ENCODE measurements around the gene SLC29A3.
A peak's percentile ranks its signal among the peaks of the same experiment; 100 is the strongest.

The SLC29A3 gene

DNA sequence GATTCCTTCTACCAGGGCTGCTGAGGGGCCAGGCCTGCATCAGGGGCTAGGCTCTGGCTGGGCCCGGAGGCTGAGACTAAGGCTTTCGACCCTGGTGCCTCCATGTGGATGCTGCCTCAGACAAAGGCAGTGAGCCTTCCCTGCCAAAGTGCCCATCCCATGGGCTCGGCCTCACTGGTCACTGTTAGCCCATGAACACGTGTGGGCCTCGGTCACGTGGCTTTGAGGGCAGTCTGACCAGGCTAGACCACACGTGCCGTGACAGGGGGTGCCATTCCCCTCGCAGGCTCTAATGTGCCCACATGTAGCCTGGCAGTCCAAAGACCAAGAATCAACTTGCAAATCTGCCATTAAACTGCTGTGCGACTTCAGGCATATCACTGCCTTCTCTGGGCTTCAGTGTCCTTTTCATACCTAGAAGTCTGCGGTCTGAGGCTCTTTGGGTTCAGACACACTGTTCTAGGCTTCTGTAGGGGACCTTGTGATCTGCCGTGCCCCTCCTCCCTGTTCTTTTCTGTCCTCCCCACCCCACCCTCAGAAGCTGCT lies 17.6 kb upstream of the SLC29A3 start:
- no peak for DNase-seq

- DNase-seq, result no peak
Observed at GRCh38 chr10:71302451-71302850, 16.6 kb upstream of the SLC29A3 start.

- no peak for DNase-seq
Observed at GRCh38 chr10:71302874-71303568, 16.0 kb upstream of the SLC29A3 start.

DNA sequence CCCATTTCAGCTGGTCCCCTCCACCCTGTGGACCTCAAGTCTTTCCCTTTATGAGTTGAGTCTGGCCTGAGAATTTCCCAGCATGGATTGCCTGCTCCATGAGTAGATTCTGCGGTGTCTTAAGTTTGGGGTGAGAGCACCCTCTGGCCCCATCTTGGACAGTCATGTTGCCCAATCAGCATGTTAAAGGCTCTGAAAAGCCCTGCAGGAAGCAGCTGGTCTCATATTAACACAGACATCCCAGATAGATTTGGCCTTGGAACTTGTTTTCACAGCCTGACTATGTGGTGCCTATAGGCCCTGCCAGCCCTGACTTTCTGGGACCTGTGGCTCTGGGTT lies 15.5 kb upstream of the SLC29A3 start:
- no peak for DNase-seq

- DNase-seq, result no peak
Observed at GRCh38 chr10:71304914-71305313, 14.1 kb upstream of the SLC29A3 start.

DNA sequence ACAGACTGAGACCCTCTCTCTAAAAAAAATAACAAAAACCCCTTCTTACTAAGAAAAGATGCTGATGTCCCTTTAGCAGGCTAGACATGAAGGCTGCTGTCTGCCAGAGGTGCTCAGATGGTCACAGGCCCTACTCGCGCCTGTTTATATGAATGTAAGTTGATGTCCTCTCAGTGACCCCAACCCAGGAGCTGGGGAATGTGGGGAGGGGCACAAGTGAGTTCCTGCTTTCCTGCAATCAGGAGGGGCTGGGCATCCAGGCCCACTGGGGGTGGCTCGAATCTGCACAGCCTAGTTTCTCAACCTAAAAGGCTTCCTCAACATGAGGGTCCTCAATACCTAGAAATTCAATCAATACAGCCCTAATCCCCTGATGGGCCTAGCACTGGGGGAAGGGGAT lies 12.1 kb upstream of the SLC29A3 start:
- DNase-seq, result no peak

DNA sequence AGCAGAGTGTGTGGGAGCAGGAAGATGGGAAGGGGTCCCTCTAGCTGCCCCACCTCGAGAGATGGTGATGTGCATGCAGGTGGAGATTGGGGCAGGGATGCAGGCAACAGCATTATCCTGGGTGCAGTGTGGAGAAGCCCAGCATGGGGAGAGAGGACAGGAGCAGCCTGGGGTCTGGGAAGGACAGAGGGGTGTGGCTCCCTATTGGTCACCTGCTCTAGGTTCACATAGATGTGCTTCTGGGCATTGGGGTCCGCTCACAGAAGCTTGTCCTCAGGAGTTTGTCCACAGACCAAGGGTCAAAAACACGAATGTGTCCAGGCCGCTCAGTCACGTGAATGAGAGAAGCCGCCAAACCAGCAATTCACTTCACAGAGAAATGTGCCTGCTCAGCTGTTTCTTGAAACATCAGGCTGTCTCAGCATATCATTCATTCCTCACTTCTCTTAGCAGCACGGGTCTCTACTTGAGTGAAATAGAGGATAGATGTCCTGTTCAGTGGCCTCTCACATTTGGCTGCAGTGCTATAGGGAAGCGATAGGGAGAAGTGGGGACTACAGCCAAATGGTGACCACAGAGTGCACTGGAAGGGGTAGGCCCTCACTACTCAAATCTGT lies 11.5 kb upstream of the SLC29A3 start:
- no peak for DNase-seq

GRCh38 chr10:71308244-71308643 lies 10.8 kb upstream of the SLC29A3 start:
- DNase-seq, result no peak

DNA sequence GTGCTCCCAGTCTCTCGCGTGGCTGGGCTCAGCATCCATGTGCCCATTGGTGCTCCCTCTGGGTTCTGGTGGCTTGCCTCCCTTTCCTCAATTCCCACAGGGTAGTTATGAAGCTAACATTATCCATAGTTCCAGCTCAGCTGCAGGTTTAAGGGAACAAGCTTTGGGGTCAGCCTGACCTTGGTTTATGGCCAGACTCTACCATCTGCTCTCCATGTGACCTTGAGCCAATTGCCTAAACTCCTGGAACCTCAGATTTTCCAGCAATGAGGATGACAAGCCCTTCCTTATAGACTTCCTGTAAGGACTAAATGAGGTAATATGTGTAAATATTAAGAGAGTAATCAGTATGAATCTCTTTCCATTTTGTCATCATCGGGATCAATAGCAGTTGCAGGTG lies 10.1 kb upstream of the SLC29A3 start:
- DNase-seq, result no peak

DNA sequence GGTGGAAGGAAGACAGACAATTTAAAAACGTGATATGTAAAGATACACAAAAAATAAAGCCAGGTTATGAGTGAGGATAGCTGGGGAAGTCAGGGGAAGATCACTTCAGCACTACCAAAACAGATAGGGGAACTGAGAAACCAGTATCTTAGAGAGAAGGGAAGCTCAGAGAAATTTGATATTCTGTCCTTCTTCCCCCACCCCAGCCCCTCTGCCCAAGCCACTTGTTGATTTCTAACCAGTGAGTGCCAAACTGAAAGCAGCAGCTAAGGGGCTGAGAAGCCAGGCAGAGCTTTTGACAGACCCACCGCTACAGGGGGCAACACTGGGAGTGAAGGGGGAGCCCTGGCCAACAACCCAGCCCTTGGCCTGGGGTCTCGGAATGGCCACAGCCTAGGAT lies 9.1 kb upstream of the SLC29A3 start:
- DNase-seq, result no peak

GRCh38 chr10:71312220-71312619 lies 6.8 kb upstream of the SLC29A3 start:
- DNase-seq, result no peak

DNA sequence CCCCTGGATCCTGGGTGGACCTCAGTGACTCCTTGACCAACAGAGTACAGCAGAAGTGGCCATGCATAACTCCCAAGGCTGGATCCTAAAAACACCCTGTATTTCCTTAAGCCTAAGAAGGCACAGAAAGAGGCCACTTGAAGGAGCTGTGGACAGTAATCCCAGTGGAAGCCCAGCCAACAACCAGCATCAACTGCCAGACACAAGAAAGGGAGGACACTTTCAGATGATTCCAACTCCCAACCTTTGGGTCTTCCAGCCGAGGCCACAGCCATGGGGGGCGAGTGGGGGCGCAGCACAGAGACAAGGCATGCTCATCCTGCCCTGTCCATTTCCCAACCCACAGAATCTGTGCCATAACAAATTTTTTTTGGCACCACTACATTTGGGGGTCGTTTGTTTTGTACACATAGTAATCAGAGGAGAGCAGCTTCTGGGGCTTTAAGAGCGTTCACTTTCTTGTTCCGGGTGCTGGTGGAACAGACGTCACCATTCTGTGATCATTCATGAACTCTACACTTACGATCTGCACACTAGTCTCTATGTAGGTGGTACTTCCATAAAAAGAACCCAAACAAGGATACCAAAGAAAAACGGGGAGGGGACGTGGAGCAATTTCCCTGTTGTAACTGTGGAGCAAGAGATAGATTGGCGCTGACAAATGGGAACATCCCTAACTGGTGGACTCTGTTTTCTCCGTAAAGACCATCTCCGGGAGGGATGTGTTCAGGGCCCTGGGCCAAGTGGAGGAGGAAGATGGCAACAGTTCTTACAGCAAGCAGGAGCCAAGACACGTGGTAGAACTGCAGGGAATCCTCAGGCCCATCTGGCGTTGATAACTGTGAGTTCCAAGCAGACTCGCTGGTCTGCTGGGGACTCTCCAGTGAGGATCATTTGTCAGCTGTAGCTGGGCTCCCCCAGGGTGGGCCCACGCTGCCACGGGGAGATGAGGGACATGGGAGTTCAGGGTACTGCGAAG lies 6.0 kb upstream of the SLC29A3 start:
- DNase-seq, result no peak

GRCh38 chr10:71314028-71314693 lies 4.9 kb upstream of the SLC29A3 start:
- peak; percentile 40 for DNase-seq

DNA sequence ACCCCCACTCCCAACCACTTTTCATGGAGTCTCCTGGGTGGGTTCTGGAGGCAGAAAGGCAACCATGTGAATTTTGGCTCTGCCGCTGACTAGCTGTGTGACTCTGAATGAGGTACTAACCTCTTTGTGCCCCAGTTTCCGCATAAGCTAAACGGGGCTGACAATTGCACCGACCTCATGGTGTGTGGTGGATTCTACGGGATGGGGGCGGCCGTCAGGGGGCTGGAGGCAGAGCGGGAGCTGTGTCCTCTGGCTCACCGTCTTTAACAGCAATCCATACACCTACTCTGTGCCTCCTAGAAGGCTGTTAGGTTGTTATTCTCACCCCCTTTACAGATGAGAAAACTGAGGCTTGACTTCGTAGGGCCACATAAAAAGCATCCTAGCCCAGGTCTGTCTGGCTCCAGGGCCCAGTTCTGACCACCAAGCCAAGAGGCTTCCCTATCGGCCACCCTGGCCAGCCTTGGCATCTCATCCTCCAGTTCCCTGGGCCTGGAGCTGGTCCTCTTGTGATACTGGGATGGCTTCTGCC lies 4.3 kb upstream of the SLC29A3 start:
- DNase-seq, result no peak

GRCh38 chr10:71316056-71316785 lies 2.8 kb upstream of the SLC29A3 start:
- DNase-seq, result no peak

- DNase-seq, result no peak
Observed at GRCh38 chr10:71316786-71317160, 2.3 kb upstream of the SLC29A3 start.

DNA sequence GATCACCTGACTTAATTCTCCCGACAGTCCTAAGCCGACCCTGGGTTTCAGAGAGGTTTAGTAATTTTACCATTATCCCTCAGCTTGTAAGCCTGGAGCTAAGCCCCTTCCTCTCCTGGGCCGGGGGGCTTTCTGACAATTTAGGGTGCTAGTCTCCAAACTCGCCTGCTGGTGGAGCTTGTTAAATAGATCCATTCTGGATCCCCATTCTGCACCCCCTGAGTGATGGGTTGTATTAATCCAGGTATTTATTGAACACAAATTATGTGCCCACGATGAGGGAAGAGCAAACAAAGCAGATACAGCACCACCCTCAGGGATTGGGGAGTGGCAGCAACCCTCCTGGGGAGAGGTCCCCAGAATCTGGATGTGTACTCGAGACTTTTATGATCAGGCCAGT lies 1.3 kb upstream of the SLC29A3 start:
- no peak for DNase-seq

DNA sequence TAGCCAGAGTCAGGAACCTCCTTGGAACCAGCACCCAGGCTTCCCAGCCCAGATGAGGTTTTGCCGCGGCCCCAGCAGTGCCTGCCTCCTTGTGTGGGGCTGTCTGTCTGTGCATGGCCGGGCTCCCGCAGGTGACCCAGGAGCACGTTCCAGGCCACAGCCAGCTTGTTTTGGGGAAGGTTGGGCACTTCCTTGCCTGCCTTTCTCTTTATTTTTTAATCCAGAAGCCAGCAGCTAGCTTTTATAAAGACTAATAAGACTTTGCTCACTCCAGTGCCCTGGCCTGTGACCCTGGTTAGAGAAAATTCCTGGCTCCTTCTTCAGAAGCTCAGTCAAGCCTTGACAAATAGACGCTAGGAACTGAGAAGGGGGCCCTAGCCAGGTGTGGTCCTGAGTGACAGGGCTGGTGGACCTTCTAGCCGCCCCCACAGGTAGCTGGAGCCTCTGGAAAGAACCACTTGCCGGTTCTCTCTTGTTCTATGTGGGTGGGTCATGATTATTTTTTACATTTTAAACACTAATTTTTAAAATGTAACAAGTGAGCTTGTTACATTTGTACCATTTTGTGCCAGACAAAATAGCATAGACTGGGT lies 837 bp downstream of the SLC29A3 start:
- DNase-seq, result no peak

- no peak for DNase-seq
Observed at GRCh38 chr10:71320592-71320991, 1.5 kb downstream of the SLC29A3 start.

DNA sequence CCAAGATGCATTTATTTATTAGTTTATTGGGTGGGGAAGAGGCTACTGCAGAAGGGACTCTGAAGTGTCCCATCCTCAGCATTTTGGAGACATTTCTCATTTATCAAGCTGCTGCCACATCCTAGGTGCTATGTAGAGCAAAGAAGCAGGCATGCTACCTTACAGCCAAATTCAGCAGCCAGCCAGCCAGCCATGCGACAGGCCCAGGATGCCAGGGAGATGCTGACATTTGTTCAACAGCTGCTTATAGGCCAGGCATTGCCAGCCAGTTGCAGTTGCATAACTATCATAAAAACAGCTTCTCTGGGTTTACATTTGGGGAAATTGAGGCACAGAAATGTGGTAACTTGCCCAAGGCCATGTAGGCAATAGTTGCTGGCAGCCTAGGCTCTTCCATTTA lies 2.3 kb downstream of the SLC29A3 start:
- DNase-seq, result no peak

DNA sequence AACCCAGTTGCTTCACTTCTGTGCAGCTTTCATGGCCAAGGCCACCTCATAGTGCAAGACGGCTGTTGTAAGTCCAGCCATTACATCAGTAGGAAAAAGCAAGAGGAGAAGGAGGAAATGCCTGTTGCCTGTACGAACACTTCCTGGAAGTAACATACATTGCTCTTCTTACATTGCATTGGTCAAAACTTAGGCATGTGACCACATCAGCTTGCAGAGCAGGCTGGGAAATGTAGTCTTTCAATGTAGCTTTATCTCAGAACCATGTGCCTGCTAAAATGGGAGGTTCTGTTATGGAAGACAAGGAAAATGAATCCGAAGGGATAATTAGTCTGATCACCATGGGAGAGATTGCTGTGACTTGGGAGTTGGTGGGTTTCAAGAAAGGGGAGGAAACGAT lies 4.3 kb downstream of the SLC29A3 start:
- DNase-seq, result no peak

- no peak for DNase-seq
Observed at GRCh38 chr10:71324743-71325142, 5.7 kb downstream of the SLC29A3 start.

All from activated CD4-positive, CD25-positive, alpha-beta regulatory T cell treated with anti-CD3 and anti-CD28 coated beads, Interleukin-2, amount 50 U/mL, for 72 hours (primary cell).